HUES48 (cell line): ENCODE results near the gene OR7G1.

Experiments used
- H3K27ac ChIP-seq: one replicate; pipeline ENCODE4 v1.7.0; 2013; ENCODE audit warnings: low read depth, low read length, inconsistent platforms
- H3K27me3 ChIP-seq: 2 replicates; pipeline ENCODE4 v1.6.1; 2013; ENCODE audit warnings: mild to moderate bottlenecking, low read length; ENCODE audit not compliant: control insufficient read depth, insufficient read depth
- H3K36me3 ChIP-seq: 2 replicates; pipeline ENCODE4 v1.6.1; 2013; ENCODE audit warnings: low read length; ENCODE audit not compliant: control insufficient read depth, insufficient read depth
- H3K4me1 ChIP-seq: 2 replicates; pipeline ENCODE4 v1.6.1; 2013; ENCODE audit warnings: mild to moderate bottlenecking, low read length; ENCODE audit not compliant: control insufficient read depth, insufficient read depth
- H3K4me3 ChIP-seq: 2 replicates; pipeline ENCODE4 v1.5.1; 2013; ENCODE audit warnings: mild to moderate bottlenecking, low read depth, low read length
- H3K9ac ChIP-seq: 2 replicates; pipeline ENCODE4 v1.6.1; 2013; ENCODE audit warnings: mild to moderate bottlenecking, low read depth, low read length, moderate library complexity
- H3K9me3 ChIP-seq: 2 replicates; pipeline ENCODE4 v1.6.1; 2013; ENCODE audit warnings: low read length; ENCODE audit not compliant: control insufficient read depth, insufficient read depth

Gene OR7G1, protein sequence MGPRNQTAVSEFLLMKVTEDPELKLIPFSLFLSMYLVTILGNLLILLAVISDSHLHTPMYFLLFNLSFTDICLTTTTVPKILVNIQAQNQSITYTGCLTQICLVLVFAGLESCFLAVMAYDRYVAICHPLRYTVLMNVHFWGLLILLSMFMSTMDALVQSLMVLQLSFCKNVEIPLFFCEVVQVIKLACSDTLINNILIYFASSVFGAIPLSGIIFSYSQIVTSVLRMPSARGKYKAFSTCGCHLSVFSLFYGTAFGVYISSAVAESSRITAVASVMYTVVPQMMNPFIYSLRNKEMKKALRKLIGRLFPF

DNA sequence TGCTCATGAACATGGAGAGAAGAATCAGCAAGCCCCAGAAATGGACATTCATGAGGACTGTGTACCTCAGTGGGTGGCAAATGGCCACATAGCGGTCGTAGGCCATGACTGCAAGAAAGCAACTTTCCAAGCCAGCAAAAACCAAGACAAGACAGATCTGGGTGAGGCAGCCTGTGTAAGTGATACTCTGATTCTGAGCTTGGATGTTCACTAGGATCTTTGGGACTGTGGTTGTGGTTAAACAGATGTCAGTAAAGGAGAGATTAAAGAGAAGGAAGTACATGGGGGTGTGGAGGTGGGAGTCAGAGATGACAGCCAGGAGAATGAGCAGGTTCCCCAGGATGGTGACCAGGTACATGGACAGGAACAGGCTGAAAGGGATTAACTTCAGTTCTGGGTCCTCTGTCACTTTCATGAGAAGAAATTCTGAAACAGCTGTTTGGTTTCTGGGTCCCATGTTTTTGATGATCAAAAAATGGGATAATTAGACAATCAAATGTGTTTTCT lies at the start of gene OR7G1:
Gene OR7G1, minus strand, starts transcription at position 457 of the 507 bp plus-strand sequence. Its CDS starts 0 bp downstream, at position 457.
- Histone ChIP-seq H3K36me3 (no peaks in the 10 kb centered on the region), H3K4me3 (no peak within 1 kb of the TSS), H3K9ac (no peak within 1 kb of the TSS), H3K4me1 (no peaks in the 10 kb centered on the region), H3K27ac (no peak within 1 kb of the TSS), H3K9me3 (peaks cover 64% of the 10 kb centered on the region), H3K27me3 (no peaks in the 10 kb centered on the region)

DNA sequence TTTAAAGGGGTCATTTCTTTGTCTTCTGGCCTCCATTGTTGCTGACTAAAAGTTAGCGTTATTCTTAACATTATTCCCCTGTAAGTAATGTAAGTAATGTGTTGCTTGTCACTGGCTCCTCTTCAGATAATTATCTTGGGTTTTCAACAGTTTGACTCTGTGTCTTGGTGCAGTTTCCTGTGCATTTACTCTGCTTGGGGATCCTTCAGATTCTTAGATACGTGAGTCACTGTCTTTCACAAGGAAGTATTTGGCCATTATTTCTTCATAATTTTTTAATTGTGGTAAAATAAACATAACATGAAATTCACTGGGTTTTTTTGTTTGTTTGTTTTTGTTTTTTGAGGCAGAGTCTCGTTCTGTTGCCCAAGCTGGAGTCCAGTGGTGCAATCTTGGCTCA lies 49.7 kb upstream of the OR7G1 start:
- Histone ChIP-seq H3K36me3 (peaks cover 42% of the 10 kb centered on the region), H3K4me1 (no peaks in the 10 kb centered on the region), H3K27ac (no peak overlapping the region), H3K27me3 (no peaks in the 10 kb centered on the region), H3K9me3 (peaks cover 23% of the 10 kb centered on the region), H3K9ac (no peak overlapping the region), H3K4me3 (no peak overlapping the region)

DNA sequence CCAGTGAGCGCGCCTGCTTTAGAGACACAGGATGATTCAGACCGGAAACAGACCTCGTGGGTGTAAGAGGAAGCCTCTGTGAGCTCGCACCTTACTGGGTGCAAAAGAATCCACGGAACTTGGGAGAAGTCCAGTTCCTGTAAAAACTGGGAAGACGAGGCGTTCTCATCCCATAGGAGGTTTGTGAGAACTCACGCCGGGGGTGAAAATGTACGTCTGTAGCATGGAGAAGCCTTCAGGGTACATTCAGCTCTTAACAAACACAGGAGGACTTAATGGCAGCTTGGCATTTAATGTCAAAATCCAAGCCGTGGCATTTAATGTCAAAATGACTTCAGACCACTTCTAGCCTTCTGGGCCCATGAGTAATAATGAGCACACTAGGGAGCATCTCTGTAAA lies 45.9 kb upstream of the OR7G1 start:
- Histone ChIP-seq H3K9ac (no peak overlapping the region), H3K27ac (no peak overlapping the region), H3K9me3 (peaks cover 31% of the 10 kb centered on the region), H3K36me3 (peaks cover 80% of the 10 kb centered on the region), H3K27me3 (no peaks in the 10 kb centered on the region), H3K4me1 (no peaks in the 10 kb centered on the region), H3K4me3 (no peak overlapping the region)

DNA sequence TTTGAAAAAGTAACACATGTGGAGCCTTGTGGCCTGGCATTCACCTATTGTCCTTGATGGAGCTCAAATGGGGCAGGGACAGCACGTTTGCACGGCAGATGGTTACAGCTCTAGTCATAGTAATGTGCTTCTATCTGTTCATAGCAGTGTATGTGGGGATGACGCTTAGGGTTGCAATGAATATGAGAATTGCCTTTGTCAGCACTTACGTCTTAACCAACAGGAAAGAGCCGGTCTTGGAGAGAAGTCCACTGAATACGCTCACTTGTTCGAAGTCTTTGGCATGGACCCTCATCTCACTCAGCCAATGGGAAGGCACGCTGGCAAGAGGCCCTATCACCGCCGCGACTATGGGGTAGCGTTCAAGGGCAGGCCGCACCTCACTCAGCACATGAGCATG lies 44.3 kb upstream of the OR7G1 start:
- peaks cover 95% of the 10 kb centered on the region for H3K36me3 ChIP-seq
- H3K4me3 ChIP-seq, result no peak overlapping the region
- no peak overlapping the region for H3K27ac ChIP-seq
- H3K9ac ChIP-seq, result no peak overlapping the region
- no peaks in the 10 kb centered on the region for H3K27me3 ChIP-seq
- no peaks in the 10 kb centered on the region for H3K4me1 ChIP-seq
- peaks cover 31% of the 10 kb centered on the region for H3K9me3 ChIP-seq

DNA sequence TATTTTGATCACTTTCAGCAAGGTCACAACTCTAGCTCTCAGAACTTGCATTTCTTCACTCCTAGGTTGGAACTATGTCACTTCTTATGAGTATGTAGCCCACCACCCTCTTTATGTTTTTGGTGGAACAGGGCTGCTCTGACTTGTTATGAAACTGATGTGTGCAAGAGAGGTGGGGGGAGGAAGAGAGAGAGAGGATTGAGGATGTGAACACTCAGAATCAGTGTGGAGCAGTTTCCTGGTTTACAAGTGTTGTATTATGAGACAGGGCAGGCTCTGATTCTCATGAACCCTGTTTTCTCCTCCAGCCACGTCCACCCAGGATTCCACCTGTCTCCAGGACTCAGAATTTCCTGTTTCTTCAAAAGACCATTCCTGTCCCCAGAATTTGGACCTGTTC lies 40.7 kb upstream of the OR7G1 start:
- no peaks in the 10 kb centered on the region for H3K4me1 ChIP-seq
- H3K36me3 ChIP-seq, result peaks cover 87% of the 10 kb centered on the region
- H3K27me3 ChIP-seq, result no peaks in the 10 kb centered on the region
- no peak overlapping the region for H3K4me3 ChIP-seq
- H3K9me3 ChIP-seq, result peaks cover 51% of the 10 kb centered on the region
- no peak overlapping the region for H3K27ac ChIP-seq
- H3K9ac ChIP-seq, result no peak overlapping the region

DNA sequence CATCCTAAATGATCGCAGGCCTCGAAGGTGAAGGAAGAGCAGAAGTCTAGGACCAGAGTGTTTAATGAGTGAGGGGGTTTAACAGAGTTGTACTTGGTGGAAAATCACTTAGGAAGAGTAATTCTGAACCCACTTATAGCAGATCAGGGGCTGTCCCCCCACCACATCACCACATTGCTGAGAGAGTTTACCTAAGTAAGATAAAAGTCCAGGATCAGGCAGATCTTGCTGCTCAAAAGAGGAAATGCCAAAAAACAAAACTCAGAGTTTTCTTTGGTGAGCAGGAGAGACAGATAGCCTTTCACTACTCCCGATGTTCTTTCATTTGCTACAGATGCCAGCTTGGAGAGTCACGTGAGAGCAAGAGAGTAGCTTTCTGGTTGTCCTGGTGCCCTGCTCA lies 40.0 kb upstream of the OR7G1 start:
- Histone ChIP-seq H3K9me3 (peaks cover 51% of the 10 kb centered on the region), H3K4me1 (no peaks in the 10 kb centered on the region), H3K27me3 (no peaks in the 10 kb centered on the region), H3K36me3 (peaks cover 80% of the 10 kb centered on the region), H3K27ac (no peak overlapping the region), H3K9ac (no peak overlapping the region), H3K4me3 (no peak overlapping the region)

DNA sequence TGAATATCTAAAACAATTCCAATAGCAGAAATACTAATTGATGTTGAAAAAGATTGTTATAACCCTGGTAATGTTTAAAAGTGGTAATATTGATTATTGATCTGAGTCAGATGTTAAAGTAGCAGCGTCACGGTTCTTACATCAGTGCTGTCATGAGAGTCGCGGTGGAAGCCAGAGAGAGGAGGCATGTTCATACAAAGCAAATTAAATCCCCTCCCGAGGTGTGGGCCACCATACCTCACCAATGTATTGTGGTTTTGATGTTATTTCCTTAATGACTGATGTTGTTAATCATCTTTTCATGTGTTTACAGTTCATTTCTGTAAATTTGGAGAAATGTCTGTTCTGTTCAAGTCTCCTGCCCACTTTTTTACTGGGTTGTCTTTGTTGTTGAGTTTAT lies 35.8 kb upstream of the OR7G1 start:
- H3K9me3 ChIP-seq, result peaks cover 70% of the 10 kb centered on the region
- peaks cover 51% of the 10 kb centered on the region for H3K36me3 ChIP-seq
- no peak overlapping the region for H3K4me3 ChIP-seq
- H3K27ac ChIP-seq, result no peak overlapping the region
- H3K27me3 ChIP-seq, result no peaks in the 10 kb centered on the region
- H3K9ac ChIP-seq, result no peak overlapping the region
- no peaks in the 10 kb centered on the region for H3K4me1 ChIP-seq

DNA sequence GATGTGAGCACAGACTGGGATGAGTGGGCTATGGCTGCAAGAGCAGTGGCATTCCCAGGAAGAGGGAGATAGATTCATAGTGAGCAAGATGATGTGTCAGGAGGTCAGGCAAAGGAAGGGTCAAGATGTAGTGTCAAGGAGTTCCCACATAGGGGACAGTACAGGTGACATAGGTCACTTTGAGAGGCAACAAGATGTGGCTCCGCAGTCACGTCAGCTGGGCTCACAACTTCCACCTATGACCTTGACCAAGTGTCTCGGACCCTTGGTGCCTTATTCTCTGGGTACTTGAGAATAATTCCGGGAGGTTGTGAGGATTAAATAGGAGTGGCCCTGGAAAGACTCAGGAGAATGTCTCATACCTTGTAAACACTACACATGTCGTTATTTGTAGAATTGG lies 35.1 kb upstream of the OR7G1 start:
- Histone ChIP-seq H3K27ac (no peak overlapping the region), H3K4me3 (no peak overlapping the region), H3K4me1 (no peaks in the 10 kb centered on the region), H3K36me3 (peaks cover 44% of the 10 kb centered on the region), H3K27me3 (no peaks in the 10 kb centered on the region), H3K9ac (no peak overlapping the region), H3K9me3 (peaks cover 70% of the 10 kb centered on the region)

DNA sequence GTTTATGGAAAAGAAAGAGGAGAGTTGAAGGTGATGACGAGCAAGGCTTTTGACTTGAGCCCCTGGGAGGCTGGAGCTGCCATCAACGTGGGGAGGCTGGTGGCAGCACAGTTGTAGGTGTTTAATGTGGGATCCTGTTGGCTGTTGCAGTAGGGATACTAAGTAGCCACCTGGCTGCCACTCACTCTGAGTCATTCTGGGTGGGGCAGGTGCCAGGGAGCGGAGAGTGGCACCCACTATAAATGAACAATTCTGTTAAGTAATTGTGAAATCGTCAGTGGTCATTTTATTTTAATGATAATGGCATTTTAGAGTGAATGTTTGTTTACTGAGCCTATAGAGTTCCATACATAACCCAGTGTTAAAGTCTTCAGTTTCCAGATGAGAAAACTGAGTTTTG lies 34.4 kb upstream of the OR7G1 start:
- Histone ChIP-seq H3K9me3 (peaks cover 76% of the 10 kb centered on the region), H3K4me1 (no peaks in the 10 kb centered on the region), H3K9ac (no peak overlapping the region), H3K36me3 (peaks cover 43% of the 10 kb centered on the region), H3K4me3 (no peak overlapping the region), H3K27ac (no peak overlapping the region), H3K27me3 (no peaks in the 10 kb centered on the region)

DNA sequence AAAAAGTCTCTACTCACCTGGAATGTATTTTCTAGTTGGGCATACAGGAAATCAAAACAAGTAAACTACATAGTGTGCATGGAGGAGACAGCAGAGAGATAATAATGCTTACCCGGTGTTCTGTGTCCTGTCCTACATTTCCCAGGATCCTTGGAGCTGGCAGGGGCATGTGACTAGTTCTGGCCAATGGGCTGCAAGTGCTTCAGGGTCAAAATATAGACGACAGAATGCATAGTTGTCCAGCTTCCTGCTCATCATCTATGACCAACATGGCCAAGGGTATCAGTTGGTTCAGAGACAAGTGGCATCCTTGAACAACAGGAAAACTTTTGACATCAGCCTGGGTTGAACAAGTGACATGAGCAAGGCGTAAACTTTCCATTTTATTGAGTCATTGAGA lies 33.1 kb upstream of the OR7G1 start:
- no peaks in the 10 kb centered on the region for H3K27me3 ChIP-seq
- H3K4me1 ChIP-seq, result no peaks in the 10 kb centered on the region
- no peak overlapping the region for H3K9ac ChIP-seq
- peaks cover 45% of the 10 kb centered on the region for H3K36me3 ChIP-seq
- peaks cover 81% of the 10 kb centered on the region for H3K9me3 ChIP-seq
- H3K27ac ChIP-seq, result no peak overlapping the region
- no peak overlapping the region for H3K4me3 ChIP-seq

DNA sequence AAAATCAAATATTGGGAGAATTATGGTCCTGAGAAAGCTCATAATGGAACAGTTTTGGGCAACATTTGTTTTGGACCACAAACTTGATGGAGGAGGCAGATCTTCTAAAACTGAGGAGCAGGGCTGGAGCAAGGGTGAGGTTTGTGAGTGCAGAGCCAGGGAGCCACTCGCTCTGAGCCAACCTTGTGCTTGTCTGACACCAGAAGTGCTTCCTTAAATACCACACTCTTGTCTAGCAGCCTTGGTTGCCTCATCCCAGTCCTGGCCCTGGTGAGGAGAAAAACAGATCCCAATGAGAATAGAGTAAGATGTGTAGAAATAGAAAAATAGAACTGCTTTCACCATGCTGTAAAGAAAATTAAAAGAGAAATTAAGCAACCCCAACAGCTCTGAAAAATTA lies 31.3 kb upstream of the OR7G1 start:
- peaks cover 67% of the 10 kb centered on the region for H3K9me3 ChIP-seq

More for the DNA sequence above, 31.3 kb upstream of the OR7G1 start:
- no peak overlapping the region for H3K9ac ChIP-seq
- no peak overlapping the region for H3K4me3 ChIP-seq
- H3K27me3 ChIP-seq, result no peaks in the 10 kb centered on the region
- H3K27ac ChIP-seq, result no peak overlapping the region
- 0 out of 2 replicates have a peak, but pooled peaks cover 7% of the 10 kb centered on the region for H3K4me1 ChIP-seq
- H3K36me3 ChIP-seq, result peaks cover 39% of the 10 kb centered on the region
